ENCODE measurements around the gene MEIS2. TPM values are rescaled to one million over a fixed set of nuclear protein-coding genes. Genes with fewer than 3 reads are reported as not detected.

Gene MEIS2
- total and polyA plus RNA-seq, 2 experiments from 2014 or later = 0.27 TPM; not detected in 1

GRCh38 chr15:36863570-36863969, 236.8 kb downstream of the MEIS2 start (continued):
- no peak for TF ChIP-seq REST (IDR thresholded peaks at IDR 0.05; ENCODE audit: unreplicated experiment)

GRCh38 chr15:36860792-36861191, 239.6 kb downstream of the MEIS2 start:
- Histone ChIP-seq H4K20me1 (replicated peaks; ENCODE audit: insufficient read depth) (no peaks in the 10 kb centered on the region), H3K27me3 (ENCODE audit: insufficient read depth) (no peaks in the 10 kb centered on the region), H3F3A (replicated peaks; ENCODE audit: low read depth) (no peaks in the 10 kb centered on the region), H3K27ac (ENCODE audit: low read depth) (no peak overlapping the region), H3K4me1 (ENCODE audit: insufficient read depth) (no peaks in the 10 kb centered on the region), H2AFZ (no peak overlapping the region), H3K9me2 (ENCODE audit: insufficient read depth) (no peaks in the 10 kb centered on the region), H3K79me2 (replicated peaks; ENCODE audit: insufficient read depth) (no peaks in the 10 kb centered on the region), H3K4me2 (no peak overlapping the region), H3K4me3 (no peak overlapping the region), H3K36me3 (ENCODE audit: insufficient read depth) (no peaks in the 10 kb centered on the region)
- DNase-seq (ENCODE audit: low spot score) (no peak), ATAC-seq (no peak)
- peaks cover 2% of the 10 kb centered on the region for H3K27me3 Mint-ChIP-seq (ENCODE audit: insufficient read depth, low read depth, poor library complexity)
- no peak overlapping the region for H3K27ac Mint-ChIP-seq
- no peak overlapping the region for H3K4me3 Mint-ChIP-seq
- no peaks in the 10 kb centered on the region for H3K36me3 Mint-ChIP-seq (ENCODE audit: low read depth)
- H3K9me3 Mint-ChIP-seq = no peaks in the 10 kb centered on the region
- 0 out of 3 replicates have a peak, but pooled peaks cover 3% of the 10 kb centered on the region for H3K4me1 Mint-ChIP-seq
- no peak for TF ChIP-seq POLR2AphosphoS5 (IDR thresholded peaks at IDR 0.05; ENCODE audit: low read depth)
- TF ChIP-seq NANOG (IDR thresholded peaks at IDR 0.05; ENCODE audit: borderline replicate concordance) = no peak
- no peak for TF ChIP-seq ZNF462 (CRISPR knock-in tag; IDR thresholded peaks at IDR 0.05)
- TF ChIP-seq REST (IDR thresholded peaks at IDR 0.05; ENCODE audit: unreplicated experiment) = no peak
- no peak for TF ChIP-seq JUNB (IDR thresholded peaks at IDR 0.05; ENCODE audit: unreplicated experiment)
- TF ChIP-seq ETS1 (IDR thresholded peaks at IDR 0.05) = no peak
- TF ChIP-seq CREB1 (CRISPR knock-in tag; IDR thresholded peaks at IDR 0.05; ENCODE audit: low read depth) = no peak
- TF ChIP-seq CTCF (conservative IDR thresholded peaks at IDR 0.05; ENCODE audit: low read depth in 2 of 2) = no peak
- no peak for TF ChIP-seq STAT1 (IDR thresholded peaks at IDR 0.05; ENCODE audit: unreplicated experiment)
